ENCODE measurements around the gene PPIE.

Gene PPIE

DNA sequence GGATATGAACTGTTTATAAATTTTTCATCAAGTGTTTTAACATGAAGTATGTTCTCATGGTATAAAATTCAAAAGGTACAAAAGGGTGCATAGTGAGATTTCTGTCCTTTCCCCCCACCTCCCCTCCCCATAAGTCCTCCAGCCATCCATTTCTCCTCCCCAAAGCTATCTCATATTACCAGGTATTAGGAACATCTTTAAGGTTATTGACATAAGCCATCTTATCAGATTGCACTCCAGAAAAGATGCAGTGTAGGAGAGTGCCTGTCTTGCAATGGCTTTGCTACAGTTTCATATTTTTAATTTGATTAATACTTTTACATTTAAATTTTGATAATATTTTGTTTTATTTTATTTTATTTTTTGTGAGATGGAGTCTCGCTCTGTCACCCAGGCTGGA, 33.9 kb upstream of the PPIE start:
- no peak for ATAC-seq
- H3K27me3 Mint-ChIP-seq: peaks cover 9% of the 10 kb centered on the region

DNA sequence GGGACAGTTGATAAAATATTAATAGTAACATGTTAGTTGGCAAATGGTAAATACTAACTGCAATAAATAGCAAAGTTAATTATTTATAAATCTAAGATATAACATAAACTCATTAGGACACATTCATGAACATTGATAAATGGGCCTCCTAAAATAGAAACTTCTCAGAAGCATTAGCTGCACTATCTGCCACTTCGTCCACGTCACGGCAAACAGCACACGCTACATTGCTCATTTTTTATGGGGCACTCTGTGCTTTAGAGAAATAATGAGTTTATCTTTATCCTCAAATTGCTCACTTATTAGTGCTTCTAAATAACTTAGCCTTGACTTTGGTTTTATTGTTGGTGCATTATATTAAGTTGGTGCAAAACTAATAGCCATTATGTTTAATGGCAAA, 31.2 kb upstream of the PPIE start:
- Mint-ChIP-seq H3K36me3 (ENCODE audit: low read depth) (no peaks in the 10 kb centered on the region), H3K27ac (no peak overlapping the region), H3K9me3 (no peaks in the 10 kb centered on the region), H3K4me1 (no peaks in the 10 kb centered on the region), H3K4me3 (no peak overlapping the region), H3K27me3 (no peaks in the 10 kb centered on the region)
- DNase-seq (no peak), ATAC-seq (no peak)

More for the DNA sequence above, 33.9 kb upstream of the PPIE start:
- Mint-ChIP-seq H3K9me3 (no peaks in the 10 kb centered on the region), H3K4me3 (no peak overlapping the region), H3K27ac (no peak overlapping the region), H3K36me3 (ENCODE audit: low read depth) (no peaks in the 10 kb centered on the region), H3K4me1 (no peaks in the 10 kb centered on the region)
- no peak for DNase-seq

DNA sequence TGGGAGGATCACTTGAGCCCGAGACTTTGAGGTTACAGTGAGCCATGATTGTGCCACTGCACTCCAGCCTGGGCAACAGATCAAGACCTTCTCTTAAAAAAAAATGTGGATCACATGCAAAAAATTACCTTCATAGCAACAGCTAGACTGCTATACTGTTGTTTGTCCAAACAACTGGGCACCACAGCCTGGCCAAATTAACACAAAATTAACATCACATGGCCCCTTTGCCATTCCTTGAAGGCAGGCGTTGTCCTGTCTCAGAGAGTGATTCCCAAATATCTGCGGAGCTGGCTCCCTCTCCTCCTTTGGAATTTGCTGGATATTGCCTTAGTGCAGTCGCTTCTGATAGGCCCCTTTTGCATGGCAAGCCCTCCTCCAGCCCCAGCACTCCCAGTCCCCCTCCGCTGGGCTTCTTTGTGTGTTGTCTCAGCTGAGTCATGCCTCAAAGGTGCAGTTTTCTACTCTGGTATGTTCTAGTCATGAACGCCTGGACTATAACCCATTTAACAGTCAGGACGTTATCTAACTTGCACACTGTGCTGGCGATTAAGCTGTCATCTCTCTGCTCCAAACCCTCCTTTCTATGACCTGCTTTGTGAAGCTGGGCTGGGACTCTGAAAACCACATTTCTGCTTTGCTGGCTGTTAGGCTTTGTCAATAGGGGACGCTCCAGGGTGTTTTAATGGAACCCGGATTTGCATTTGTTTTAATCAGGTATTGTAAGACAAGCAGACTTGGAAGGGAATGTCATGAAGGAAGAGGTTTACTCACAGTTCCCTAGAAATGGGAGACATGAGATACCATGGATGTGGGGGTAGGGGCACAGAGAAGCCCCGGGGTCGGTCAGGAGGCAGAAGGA, 27.3 kb upstream of the PPIE start:
- no peak overlapping the region for H3K4me3 Mint-ChIP-seq
- no peaks in the 10 kb centered on the region for H3K9me3 Mint-ChIP-seq
- DNase-seq: no peak
- no peak for ATAC-seq
- H3K27ac Mint-ChIP-seq: no peak overlapping the region
- peaks cover 2% of the 10 kb centered on the region for H3K27me3 Mint-ChIP-seq
- no peaks in the 10 kb centered on the region for H3K4me1 Mint-ChIP-seq
- H3K36me3 Mint-ChIP-seq (ENCODE audit: low read depth): no peaks in the 10 kb centered on the region

DNA sequence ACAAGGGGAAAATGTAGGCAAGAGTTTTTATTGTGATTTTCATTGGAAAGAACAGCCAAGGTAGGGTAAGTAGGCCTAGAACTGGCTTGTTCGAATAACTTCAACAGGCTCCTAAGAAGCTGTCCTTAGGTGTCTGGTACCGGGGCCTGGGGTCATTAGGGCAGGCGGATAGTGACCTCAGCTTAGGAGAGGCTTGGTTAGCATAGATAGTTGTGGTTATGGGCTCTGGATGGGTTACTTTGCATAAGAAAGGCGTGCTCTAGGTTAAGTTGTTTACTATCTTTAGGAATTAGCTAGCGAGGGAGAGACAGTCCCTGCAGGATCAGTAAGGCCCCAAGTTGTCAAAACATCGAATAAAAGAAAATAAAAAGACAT, 26.7 kb upstream of the PPIE start:
- no peaks in the 10 kb centered on the region for H3K9me3 Mint-ChIP-seq
- no peak overlapping the region for H3K4me3 Mint-ChIP-seq
- no peaks in the 10 kb centered on the region for H3K36me3 Mint-ChIP-seq (ENCODE audit: low read depth)
- no peaks in the 10 kb centered on the region for H3K4me1 Mint-ChIP-seq
- DNase-seq (no peak), ATAC-seq (no peak)
- H3K27ac Mint-ChIP-seq: no peak overlapping the region
- H3K27me3 Mint-ChIP-seq: peaks cover 8% of the 10 kb centered on the region

DNA sequence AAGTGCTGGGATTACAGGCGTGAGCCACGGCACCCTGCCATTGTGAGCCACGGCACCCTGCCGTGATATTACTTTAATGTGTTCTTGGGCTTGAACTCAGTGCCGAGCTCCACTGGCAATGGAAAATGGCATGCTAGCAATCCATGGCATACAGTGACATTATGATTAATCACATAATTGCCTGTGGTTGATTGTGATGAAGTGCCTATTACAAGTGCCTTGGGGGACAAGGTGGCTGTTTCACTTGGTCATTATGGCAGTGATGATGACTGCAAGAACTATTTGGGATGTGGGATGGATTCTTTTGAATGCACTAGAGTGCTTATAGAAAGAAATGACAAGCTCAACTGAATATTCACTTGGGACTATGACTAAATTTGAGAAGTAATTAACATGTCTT, 25.1 kb upstream of the PPIE start:
- Mint-ChIP-seq H3K27me3 (peaks cover 20% of the 10 kb centered on the region), H3K27ac (no peak overlapping the region), H3K4me1 (no peaks in the 10 kb centered on the region), H3K36me3 (ENCODE audit: low read depth) (no peaks in the 10 kb centered on the region), H3K4me3 (no peak overlapping the region), H3K9me3 (no peaks in the 10 kb centered on the region)
- ATAC-seq: no peak
- no peak for DNase-seq

DNA sequence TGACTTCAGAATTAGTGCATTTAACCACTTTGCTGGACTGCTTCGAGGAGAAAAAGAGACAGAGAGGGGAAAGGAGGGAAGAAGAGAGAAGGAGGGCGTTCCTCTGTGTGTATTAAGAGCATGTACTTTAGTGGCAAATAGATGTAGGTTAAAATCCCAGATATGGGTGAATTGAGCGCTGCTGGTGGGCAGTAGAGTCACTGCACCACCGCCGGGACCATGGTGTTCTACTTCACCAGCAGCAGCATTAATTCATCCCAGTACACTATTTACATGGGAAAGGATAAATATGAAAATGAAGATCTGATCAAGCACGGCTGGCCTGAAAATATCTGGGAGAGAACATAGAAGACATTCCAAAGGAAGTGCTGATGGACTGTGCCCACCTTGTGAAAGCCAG, 20.9 kb upstream of the PPIE start:
- Mint-ChIP-seq H3K9me3 (no peaks in the 10 kb centered on the region), H3K4me3 (no peak overlapping the region), H3K27me3 (peaks cover 31% of the 10 kb centered on the region), H3K4me1 (no peaks in the 10 kb centered on the region), H3K27ac (no peak overlapping the region), H3K36me3 (ENCODE audit: low read depth) (no peaks in the 10 kb centered on the region)
- DNase-seq: no peak
- ATAC-seq: no peak

DNA sequence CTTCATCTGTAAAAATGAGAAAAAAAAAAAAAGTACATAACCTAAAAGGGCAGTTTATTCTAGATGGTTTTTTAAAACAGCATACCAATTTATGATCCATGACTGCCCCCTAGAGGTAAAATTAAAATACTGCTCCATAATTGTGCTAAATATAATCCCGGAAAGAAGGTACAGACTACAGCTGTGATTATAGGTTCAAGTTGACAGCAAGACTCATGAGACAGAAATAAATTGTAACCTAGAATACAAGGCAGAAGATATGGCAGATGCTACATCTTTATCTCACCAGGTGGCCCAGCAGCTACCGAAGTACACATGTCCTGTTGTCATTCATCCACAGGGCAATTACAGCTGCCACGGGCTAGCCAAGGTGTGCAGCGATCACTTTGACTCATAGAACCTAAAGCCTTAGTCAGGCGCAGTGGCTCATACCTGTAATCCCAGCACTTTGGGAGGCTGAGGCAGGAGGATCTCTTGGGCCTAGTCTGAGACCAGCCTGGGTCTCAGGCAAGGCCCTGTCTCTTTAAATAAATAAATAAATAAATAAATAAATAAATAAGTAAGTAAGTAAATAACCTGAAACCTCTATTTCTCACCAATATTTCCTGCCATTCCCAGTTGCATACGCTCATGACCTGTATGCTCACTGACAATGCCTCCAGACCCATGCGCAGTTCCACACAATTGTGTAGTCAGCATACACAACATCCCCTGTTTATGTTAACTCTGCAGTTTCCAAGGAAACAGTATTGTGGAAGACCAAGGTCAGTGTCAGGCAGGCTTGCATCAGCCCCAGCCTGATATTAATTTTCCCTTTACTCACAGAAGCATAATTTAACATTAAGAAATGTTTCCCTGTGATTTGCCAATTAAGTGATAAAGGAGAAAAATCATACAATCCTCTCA, 18.3 kb upstream of the PPIE start:
- Mint-ChIP-seq H3K27ac (no peak overlapping the region), H3K27me3 (peaks cover 43% of the 10 kb centered on the region), H3K4me3 (no peak overlapping the region), H3K36me3 (ENCODE audit: low read depth) (no peaks in the 10 kb centered on the region), H3K9me3 (no peaks in the 10 kb centered on the region), H3K4me1 (no peaks in the 10 kb centered on the region)
- DNase-seq (no peak), ATAC-seq (peak; percentile 33)

DNA sequence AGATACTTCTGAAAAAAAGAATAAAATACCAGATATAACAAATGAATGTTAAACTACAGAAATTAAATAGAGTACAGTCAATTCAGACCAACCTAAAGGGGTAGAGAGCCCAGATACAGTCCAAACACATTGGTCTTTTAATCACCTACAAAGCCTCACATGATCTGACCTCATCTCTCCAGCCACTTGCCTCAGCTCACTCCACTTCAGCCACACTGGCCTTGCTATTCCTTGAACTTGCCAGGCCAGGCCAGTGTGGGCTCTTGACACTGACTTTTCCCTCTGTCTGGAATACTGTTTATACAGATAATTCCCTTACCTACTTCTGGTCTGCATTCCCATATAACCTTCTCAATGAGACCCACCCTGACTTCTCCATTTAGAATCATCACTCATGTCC, 17.0 kb upstream of the PPIE start:
- H3K4me1 Mint-ChIP-seq: peaks cover under 1% of the 10 kb centered on the region
- no peaks in the 10 kb centered on the region for H3K36me3 Mint-ChIP-seq (ENCODE audit: low read depth)
- H3K27me3 Mint-ChIP-seq: peaks cover 47% of the 10 kb centered on the region
- no peaks in the 10 kb centered on the region for H3K9me3 Mint-ChIP-seq
- DNase-seq (no peak), ATAC-seq (no peak)
- no peak overlapping the region for H3K4me3 Mint-ChIP-seq
- no peak overlapping the region for H3K27ac Mint-ChIP-seq

DNA sequence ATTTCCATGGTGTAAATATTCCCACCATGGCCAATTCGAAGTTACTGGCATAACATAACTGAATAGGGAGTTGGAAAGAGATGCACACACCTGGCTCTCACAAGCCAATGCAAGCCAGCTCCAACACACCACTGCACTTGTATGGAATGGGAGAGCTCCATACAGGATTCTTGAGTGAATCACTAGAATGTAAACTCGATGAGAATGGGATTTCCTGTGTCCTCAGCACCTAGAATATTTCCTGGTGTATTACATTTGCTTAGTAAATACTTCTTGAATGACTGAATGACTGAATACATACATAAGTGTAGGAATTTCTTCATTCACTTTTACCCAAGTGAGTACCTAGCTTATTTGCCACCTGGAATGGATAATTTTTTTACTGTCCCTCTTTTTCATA, 16.2 kb upstream of the PPIE start:
- DNase-seq: no peak
- Mint-ChIP-seq H3K4me3 (no peak overlapping the region), H3K9me3 (no peaks in the 10 kb centered on the region), H3K27me3 (peaks cover 47% of the 10 kb centered on the region), H3K4me1 (peaks cover 7% of the 10 kb centered on the region), H3K36me3 (ENCODE audit: low read depth) (no peaks in the 10 kb centered on the region), H3K27ac (no peak overlapping the region)
- no peak for ATAC-seq

DNA sequence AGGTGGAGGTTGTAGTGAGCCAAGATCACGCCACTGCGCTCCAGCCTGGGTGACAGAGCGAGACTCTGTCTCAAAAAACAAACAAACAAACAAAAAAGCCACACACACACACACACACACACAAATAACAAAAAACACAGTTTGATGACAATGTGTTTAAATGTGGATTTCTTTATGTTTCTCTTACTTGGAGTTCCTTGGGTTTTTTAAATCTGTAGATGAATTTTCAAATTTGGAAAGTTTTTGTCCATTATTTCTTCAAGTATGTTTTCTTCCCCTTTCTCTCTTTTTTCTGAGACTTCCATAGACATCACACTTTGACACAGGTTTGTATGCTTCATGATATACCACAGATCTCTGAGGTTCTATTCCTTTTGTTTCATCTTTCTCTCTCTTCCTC, 12.1 kb upstream of the PPIE start:
- Mint-ChIP-seq H3K27me3 (peaks cover 62% of the 10 kb centered on the region), H3K4me1 (peaks cover 23% of the 10 kb centered on the region), H3K4me3 (no peak overlapping the region), H3K27ac (no peak overlapping the region), H3K36me3 (ENCODE audit: low read depth) (no peaks in the 10 kb centered on the region), H3K9me3 (no peaks in the 10 kb centered on the region)
- DNase-seq (no peak), ATAC-seq (no peak)

DNA sequence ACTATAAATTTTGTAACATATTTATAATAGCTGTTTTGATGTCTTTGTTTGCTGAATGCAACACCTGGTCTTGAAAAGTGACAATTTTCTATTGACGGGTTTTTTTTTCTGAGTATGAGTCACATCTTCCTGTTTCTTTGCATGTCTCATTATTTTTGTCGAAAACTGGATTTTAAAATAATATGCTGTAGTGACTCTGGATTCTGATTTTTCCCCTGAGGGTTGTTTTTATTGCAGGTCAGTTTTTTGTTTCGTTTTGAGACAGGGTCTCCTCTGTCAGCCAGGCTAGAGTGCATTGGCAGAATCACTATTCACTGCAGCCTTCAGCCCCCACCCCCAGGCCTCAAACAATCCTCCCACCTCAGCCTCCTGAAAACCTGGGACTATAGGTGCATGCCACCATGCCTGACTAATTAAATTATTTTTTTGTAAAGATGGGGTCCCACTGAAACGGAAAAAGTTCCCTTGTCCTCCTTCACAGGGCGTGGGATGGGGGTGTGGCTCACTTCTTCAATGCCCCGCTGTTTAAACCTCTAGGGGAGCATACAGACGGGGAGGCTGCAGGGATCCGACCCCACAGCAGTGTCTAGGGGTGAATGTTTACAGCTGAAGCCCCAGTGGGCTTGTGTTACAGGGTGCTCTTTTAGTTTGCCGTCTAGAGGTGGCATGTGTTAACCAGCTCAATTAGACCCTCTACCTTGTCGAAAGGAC, 11.3 kb upstream of the PPIE start:
- ATAC-seq (peak; percentile 10), DNase-seq (no peak)
- no peak overlapping the region for H3K4me3 Mint-ChIP-seq
- peaks cover 23% of the 10 kb centered on the region for H3K4me1 Mint-ChIP-seq
- no peaks in the 10 kb centered on the region for H3K9me3 Mint-ChIP-seq
- no peak overlapping the region for H3K27ac Mint-ChIP-seq
- H3K36me3 Mint-ChIP-seq (ENCODE audit: low read depth): no peaks in the 10 kb centered on the region
- peaks cover 58% of the 10 kb centered on the region for H3K27me3 Mint-ChIP-seq

DNA sequence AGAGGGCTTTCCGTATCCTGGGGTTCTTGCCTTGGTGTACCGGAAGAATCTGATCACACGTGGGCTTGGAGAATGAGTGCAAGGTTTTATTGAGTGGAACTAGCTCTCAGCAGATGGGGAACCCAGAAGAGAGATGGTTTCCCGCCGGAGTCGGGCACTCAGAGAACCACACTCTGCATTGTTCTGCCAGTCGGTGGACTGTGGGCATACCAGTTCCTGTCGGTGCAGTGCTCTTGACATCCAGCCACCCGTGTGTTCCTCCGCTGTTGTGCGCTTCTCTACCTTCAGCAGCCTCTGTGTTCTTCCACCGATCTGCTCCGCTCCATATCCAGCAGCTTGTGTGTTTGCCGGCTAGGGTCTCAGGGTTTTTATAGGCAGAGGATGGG, 10.8 kb upstream of the PPIE start:
- no peak for DNase-seq
- H3K27ac Mint-ChIP-seq: no peak overlapping the region
- peaks cover 61% of the 10 kb centered on the region for H3K27me3 Mint-ChIP-seq
- ATAC-seq: no peak
- no peaks in the 10 kb centered on the region for H3K9me3 Mint-ChIP-seq
- no peak overlapping the region for H3K4me3 Mint-ChIP-seq
- H3K36me3 Mint-ChIP-seq (ENCODE audit: low read depth): no peaks in the 10 kb centered on the region
- peaks cover 24% of the 10 kb centered on the region for H3K4me1 Mint-ChIP-seq

DNA sequence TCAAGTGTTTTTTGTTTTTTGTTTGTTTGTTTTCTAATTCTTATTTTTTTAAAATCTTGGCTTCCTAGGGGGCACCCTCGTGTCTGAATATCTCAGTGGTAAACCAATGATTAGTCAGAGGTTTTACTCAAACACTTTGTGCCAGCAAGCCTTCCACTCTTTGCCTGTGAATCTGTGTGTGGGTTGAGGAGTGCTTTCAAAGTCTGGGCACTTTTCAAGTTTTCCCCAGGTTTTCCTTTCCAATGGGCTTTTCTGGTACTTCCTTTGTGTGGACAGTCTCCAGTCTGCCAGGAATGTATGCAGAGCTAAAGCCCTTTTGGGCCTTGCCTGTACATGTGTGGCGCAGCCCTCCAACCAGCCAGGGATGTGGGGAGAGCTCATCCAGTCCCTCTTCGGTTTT, 9.7 kb upstream of the PPIE start:
- Mint-ChIP-seq H3K4me3 (no peak overlapping the region), H3K9me3 (no peaks in the 10 kb centered on the region), H3K4me1 (peaks cover 34% of the 10 kb centered on the region), H3K27me3 (peaks cover 67% of the 10 kb centered on the region), H3K27ac (peak overlapping the region; percentile 9), H3K36me3 (ENCODE audit: low read depth) (no peaks in the 10 kb centered on the region)
- no peak for DNase-seq
- ATAC-seq: peak; percentile 52

DNA sequence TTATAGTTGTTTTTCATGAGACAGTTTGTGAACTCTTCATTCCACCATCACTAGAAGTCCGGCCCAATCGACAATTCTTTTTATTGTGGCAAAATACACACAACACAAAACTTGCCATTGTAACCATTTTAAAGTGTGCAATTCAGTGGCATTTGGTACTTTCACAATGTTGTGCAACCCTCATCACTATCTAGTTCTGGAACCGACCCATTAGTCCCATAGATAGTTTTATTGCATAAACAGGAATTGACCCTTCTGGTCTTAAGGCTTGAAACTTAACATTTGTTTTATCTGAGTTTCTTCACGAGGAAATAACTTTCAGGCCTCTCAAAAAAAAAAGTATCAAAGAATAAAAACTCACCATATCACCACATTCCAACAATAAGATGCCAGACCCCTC, 8.8 kb upstream of the PPIE start:
- peaks cover 34% of the 10 kb centered on the region for H3K4me1 Mint-ChIP-seq
- H3K36me3 Mint-ChIP-seq (ENCODE audit: low read depth): no peaks in the 10 kb centered on the region
- no peaks in the 10 kb centered on the region for H3K9me3 Mint-ChIP-seq
- no peak overlapping the region for H3K27ac Mint-ChIP-seq
- no peak overlapping the region for H3K4me3 Mint-ChIP-seq
- H3K27me3 Mint-ChIP-seq: peaks cover 65% of the 10 kb centered on the region
- DNase-seq (no peak), ATAC-seq (no peak)

DNA sequence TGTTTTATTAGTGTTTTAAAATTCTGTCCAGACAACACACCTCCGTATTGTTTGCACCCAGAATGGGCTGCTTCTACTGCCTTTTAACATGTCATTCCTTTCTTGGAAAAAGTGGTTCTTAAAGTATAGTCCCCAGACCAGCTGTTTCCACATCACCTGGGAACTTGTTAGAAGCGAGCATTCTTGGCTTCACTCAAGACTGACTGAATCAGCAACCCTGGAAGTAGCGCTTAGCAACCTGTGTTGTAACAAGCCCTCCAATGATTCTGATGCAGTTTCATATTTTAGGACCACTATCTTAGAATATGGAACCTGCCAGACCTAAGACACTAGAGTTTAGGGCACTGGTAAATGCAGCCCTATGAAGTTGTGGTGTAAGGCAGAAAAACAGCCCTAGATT, 6.0 kb upstream of the PPIE start:
- Mint-ChIP-seq H3K27ac (no peak overlapping the region), H3K27me3 (peaks cover 48% of the 10 kb centered on the region), H3K4me3 (no peak overlapping the region), H3K36me3 (ENCODE audit: low read depth) (no peaks in the 10 kb centered on the region), H3K4me1 (peaks cover 44% of the 10 kb centered on the region), H3K9me3 (peaks cover 3% of the 10 kb centered on the region)
- no peak for ATAC-seq
- DNase-seq: no peak

Data from activated naive CD8-positive, alpha-beta T cell treated with anti-CD3 and anti-CD28 coated beads, Interleukin-2, amount 50 U/mL, for 24 hours (primary cell).